ENCODE measurements around the gene EPB41L2.
"Not testable (repeated sequence)": the region's sequence is repeated elsewhere in the genome, so short reads cannot be mapped to it uniquely, and the experiment has no call there.

Gene EPB41L2

DNA sequence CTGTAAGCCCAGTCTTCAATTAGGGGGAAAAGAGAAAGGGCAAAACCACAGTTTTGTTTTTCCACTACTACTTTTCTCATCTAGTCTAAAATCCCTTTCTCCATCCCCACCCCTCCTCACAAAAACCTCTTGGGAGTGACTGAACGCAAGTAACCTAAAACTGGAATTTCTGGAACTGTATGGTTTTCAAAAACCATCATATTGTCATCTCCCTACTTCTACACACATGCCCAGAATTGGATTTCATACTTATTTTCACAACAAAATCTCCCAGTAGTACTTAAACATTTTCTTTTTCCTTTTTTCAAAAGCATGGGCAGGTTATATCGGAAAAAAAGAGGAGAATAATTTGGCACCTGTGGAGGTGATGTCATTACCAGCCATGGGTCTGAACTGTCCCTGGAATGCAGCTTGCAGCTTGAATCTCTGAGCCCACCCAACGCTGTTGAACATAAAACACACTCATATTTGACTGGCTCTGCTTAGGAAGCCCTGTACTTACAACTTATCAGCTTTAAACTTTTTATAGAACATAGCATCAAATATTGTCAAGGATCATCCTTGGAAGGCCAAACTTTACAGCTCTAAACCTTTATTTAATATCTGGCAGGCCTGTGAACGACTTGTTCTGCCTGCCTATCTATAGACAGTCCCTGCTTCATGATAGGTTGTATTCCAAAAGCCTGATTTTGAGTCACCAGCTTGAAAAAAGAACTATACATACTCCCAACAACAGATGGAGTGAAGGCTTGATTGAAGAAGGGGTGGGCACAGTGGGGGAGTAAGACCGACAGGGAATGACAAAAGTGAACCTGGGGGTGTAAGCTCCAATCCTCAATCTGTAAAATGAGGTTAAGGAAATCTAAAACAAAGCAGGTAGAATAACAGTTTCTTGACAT lies 59.3 kb downstream of the EPB41L2 start:
- no peak for DNase-seq (ENCODE audit: low read depth)

DNA sequence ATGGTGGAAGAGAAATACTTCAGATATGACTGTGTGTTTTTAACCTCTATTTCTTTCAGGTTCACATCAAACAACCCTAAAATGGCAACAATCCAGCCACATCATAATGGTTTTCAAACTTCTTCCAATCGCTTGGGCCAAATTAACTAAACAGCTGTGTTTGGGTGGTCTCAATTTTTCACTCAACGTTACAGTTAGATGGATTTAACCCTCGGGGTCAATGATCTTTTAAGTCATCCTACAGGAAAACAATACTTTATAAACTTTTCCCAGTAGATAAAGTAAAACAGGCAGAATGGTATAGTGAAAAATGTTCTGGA lies 60.4 kb downstream of the EPB41L2 start:
- DNase-seq (ENCODE audit: low read depth) = no peak

DNA sequence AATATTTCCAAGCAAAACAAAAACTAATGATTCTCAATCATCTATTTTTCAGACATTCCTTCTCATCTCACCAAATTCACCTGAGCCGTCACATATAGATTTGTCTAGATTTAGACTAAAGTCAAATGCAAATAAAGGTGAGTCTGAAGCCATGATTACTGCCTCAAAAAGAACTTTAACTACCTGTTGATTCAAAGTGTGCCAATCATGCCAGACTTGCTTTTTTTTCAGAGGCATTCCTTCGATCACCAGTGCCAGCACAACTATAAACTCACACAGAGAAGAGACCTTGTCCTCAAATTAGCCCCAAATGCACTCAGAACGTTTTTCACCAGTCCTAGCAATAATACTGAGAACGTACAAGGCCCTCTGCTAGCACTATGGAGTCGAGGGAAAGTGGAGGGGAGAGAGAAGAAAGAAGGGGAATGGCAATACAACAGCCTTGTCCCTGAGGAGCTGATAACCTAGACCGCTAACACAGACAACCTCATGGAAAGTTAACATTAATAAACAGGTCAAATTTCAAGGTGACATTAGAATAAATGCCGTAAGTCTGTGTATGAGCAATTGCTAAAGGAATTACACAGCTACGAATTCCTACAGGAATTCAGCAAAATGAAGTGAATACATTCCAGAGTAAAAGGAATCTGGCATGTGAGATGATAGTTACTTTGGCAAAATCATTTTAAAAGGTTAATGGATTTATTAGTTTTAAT lies 60.9 kb downstream of the EPB41L2 start:
- no peak for DNase-seq (ENCODE audit: low read depth)

DNA sequence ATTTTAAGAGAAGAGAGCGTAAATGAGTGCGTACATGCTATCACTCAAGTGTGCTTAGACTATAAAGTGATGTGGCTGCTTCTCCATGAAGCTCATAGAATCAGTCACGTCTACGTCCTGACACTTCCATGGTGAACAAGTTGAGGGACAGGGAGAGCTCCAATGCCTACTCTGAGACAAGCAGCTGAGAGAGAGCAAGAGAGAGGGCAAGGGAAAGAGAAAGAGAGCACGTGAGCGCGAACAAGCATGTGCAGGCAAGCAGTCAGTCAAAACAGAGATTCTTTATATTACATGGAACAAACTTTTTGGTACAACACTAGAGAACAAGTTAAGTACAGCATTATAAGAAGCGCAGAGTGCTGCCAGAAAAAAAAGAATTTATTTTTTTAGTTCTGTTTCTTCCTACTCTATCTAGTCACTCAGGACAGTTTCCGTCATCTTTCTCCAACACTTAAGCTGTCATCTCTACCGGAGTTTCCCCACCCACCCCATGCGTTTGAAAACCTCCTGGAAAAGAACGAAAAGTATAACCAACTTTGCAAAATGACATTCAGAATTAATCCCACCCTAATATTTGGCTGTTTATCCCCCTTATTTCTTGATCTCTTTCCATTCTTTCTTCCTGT lies 61.8 kb downstream of the EPB41L2 start:
- DNase-seq (ENCODE audit: low read depth) = no peak

DNA sequence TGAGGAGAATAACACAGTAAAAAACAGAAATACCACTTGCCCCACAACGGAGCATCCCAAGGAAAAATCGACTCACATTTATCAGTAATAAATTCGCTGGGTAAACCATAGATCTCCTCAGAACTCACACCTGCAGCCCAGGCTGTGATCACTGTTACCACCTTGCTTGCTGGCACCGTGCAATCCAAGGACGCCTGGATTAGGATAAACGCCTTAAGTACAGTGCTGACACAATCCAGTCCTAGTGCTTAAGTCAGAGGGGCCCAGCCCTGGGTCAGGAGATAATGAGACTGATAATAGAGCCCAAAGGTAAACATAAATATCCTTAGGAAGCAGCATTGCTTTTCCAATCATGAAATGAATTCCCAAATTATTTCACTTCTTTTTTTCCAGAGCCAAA lies 62.5 kb downstream of the EPB41L2 start:
- DNase-seq (ENCODE audit: low read depth) = no peak

DNA sequence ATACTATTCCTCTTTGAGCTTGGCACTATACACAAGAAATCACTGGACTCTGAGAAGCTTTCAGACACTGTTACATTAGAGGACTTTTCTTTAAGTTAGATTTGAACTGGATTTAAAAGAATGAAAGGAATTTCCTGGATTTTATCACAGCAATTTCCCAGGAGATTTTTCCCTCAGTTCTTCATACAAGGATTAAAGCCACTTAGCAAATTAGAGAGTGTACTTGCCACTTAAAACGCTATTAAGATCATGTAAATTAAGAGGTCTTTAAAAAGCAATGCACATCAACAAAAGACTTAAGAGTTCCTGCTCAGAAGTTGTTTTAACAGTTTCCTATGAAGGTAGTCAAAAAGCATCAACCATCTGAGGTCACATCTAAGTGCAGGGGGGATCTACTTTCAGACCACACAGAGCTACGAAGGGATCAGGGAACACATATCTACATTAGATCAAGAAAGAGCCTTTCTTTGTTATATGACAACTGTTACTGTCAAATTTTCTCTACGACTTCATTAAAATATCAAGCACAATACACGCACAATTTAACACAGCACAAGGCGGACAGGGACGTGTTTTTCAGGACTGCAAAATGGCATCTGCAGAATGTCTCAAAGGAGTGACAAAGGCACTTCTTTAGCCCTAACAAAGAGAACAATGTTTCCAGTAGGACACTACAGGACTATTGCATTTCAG lies 65.8 kb downstream of the EPB41L2 start:
- no peak for DNase-seq (ENCODE audit: low read depth)

DNA sequence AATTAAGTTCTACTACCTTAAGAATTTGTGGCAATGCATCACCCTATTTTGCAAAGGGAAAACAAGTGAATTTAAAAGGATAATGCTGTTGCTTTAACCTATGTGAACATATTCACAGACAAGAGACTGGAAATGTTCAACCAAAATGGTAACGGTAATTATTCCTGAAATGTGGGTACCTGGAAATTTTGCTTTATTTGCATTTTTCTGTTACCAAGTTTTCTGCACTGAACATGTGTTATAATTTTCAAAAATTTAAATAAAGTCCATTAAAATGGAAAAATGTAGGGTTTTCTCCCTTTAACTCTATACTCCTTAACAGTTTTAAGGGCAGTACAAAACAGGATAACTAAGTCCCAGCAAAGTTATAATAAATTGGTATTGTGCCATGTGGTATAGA lies 66.4 kb downstream of the EPB41L2 start:
- DNase-seq (ENCODE audit: low read depth) = no peak

DNA sequence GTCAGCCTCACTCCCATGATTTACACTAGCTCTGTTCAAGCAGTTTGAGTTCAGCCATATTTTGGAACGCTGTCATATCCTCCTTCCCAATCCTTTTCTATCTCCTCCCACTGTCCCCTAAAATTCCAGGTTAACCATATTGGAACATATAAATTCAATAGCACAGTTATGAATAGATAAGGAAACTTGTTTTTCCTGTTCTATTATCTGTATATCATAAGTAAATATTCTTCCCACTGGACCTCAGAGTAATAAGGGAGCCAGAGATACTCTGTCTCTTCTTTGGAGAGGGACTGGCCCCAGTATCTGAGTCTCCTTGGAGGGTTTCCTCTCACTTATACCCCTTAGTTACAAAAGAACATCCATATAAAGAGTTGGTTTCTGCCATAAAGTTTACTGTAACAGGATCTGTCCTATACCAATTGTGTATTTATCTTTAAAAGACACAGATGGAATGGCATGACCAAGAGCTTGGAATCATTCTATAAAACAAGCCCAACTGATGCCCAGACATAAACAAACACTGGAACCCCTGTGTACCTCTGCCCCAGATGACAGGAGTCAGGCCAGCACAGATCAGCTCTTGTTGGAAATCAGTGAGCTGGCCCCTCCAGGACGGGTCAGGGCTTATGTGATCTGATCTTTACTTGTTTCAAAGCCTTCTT lies 67.1 kb downstream of the EPB41L2 start:
- no peak for DNase-seq (ENCODE audit: low read depth)

DNA sequence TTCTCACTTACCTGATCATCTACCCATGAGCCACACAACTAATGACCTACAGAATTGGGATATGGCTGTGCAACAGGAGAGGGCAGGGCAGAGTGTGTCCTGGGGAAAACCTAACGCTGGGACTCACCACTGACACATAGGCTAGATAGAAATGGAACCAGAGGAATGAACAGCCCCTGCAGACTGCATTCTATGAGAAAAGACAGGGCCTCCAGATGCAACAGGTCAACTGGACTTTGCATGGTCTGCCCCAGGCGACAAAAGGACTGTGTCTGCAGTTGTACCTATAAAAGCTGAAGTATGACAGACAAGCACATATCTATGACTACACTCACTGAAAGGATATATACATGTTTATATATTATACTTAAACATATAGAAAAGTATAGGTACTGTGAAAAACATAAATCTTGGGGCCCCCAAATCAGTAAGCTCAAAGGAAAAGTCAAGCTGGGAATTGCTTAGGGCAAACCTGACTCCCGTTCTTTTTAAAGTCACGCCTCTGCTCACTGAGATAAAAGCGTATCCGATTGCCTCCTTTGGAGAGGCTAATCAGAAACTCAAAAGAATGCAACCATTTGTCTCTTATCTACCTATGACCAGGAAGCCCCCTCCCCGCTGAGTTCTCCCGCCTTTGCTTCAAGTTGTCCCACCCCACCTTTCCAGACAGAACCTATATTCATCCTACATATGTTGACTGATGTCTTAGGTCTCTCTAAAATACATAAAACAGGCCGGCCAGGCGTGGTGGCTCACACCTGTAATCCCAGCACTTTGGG lies 68.5 kb downstream of the EPB41L2 start:
- DNase-seq (ENCODE audit: low read depth) = no peak

DNA sequence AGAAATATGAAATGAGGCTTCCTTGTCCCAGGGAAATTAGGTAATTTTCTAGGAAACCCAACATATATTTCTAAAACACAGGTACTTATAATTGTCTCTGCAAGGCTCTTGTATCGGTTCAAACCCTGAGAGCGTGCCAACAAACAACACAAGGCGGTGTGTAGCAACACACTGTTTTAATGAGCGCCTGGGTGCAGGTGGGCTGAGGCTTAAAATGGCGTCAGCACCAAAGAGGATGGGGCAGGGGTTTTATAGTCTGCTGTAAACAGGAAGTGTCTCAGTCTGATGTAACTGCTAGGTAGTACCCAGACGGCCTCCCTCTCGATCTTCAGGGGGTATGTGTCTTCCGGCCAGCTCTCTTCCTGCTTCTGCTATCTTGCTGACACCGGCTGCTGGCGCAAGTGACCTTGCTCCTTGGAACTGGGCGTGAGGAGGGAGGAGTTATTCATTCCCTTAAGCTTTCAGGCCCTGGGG lies 69.7 kb downstream of the EPB41L2 start:
- DNase-seq (ENCODE audit: low read depth) = no peak

DNA sequence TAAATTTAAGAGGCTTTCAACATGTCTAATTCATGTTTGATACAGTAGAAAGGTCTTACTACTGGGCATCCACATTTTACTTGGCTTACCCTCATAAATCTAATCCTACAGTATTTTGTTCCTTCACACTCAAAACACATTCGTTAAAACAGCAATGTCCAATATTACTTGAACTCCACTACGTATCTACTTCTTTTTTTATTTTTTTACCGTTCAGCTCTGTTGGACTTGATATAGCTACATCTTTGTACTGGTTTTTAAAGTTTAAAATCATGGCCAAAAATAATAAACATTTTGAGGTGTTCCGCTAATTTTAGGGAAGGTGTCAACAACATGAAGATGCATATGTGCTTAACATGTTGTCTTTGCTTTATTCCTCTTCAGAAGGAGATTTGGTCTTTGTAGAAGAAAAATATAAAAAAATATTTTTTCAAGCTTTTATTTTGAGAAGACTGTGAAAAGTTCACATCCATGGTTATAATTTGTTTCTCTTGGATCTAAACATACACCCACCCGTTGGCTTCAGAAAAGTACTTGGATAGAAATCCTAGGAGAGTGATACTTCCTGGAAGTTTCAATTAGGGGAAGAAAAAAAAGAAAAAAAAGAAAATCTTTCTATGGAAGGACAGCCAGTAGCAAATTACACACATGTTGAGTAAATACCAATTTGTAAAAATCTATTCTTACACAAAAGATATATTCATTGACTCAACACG lies 71.5 kb downstream of the EPB41L2 start:
- DNase-seq (ENCODE audit: low read depth) = no peak

DNA sequence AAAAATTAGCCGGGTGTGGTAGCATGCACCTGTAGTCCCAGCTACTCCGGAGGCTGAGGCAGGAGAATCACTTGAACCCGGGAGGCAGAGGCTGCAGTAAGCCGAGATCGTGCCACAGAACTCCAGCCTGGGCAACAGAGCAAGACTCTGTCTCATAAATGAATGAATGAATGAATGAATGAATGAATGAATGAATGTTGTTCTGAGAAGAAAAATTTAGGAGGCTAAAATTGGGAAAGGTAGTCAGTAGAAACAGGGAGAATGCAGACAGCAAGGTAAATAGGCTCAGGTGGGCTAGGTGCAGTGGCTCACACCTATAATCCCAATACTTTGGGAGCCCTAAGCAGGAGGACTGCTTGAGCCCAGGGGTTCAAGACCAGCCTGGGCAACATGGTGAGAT lies 75.5 kb downstream of the EPB41L2 start:
- DNase-seq (ENCODE audit: low read depth) = not testable (repeated sequence)

DNA sequence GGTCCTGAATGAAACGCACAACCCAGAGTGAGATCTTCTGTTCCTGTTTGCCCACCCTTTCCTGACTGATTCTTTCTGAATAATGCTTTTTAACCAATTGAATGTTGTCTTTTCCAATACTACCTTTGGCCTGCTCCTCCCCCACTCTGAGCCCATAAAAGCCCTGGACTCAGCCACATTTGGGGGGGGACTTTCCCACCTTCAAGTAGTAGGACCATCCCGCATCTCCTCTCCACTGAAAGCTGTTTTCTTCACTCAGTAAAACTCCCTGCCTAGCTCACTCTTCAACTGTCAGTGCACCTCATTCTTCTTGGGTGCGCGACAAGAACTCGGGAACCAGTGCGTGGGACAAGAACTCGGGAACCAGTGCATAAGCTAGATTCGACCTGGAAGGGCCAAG lies 77.9 kb downstream of the EPB41L2 start:
- no peak for DNase-seq (ENCODE audit: low read depth)

DNA sequence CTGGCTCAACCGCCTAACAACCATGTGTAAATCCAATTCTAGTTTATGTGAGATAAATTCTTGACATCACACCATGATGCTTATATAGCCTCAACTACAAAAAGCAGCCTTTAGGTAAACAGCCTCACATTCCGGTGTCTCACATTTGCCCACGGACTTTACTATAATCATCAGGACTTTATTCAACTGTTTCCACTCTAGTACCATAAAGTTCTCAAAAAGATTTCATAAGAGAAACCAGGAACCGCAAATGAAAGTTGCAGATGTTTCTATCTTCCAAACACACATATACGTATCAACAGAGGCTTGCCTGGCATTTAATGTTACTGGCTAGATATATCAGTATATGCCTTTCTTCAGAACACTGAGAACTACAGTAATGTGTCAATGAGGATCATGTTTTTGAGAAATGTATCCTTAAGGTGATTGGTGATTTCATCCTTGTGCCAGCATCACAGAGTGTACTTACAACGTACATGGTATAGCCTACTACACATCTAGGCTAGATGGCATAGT lies 80.0 kb downstream of the EPB41L2 start:
- no peak for DNase-seq (ENCODE audit: low read depth)

DNA sequence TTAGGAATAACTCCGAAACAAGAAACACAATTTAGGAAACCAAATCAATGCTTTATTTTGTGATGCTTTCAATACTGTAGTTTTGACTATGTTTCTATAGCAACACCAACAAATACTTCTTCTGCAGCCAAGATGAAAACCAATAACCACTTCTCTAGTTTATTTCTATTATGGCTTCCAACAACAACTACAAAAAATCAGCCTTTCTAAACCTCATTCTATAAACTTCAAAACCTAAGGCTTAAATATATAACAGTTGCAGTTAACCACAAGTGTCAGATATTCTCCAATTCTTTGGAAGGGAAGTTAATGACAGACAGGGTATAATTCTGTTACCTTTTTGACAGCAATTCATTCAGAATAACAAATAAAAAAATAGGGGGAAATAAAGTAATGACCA lies 80.9 kb downstream of the EPB41L2 start:
- DNase-seq (ENCODE audit: low read depth) = no peak

DNA sequence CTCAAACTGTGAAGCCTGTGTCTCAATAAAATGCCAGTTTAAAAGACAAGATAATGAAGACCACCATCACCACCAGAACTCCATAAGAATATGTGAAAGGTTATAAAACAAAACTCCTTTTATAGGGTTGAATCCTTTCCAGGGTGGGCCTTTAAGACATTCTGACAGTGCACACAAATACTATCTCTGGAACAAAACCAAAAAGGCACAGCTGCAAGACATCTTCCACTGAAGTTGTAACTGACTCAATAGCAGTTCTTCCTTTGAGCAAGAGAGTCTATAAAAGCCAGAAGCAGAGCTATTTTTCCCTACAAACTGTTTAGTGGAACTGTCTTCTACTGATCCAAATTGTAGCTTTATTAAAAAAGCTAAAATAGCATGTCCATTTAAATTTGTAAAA lies 81.6 kb downstream of the EPB41L2 start:
- DNase-seq (ENCODE audit: low read depth) = no peak

DNA sequence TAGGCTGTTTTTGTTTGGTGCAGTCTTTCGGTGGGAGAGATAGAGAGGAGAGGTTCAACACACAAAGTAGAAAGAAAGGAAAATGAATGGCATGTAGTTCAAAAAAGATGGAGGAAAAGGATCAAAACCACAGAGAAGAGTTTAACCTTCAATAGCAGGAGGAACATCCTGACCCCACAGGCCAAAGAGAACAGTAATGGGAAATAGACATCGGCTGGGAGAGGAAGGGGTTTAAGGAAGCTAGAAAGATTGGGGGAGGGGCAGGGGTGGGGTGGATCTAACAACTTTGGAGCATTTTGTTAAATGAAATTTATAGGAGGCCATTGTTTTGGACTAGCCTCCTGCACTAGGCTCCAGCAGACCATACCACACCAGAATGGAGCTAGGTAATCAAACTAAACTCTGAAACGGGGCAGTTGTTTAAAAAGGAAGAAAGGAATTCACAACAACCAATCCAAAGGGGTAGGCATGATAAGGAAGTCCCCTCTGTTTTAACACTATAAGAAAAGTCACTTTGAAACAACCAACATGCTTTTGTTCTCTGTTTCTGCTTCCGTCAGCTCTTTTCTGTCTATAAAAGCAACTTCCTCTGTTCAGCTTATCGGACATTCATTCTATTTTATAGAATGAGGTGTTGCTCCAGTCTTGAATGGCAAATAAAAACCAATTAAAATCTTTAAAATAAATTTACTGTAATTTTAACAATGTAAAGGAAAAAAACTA lies 82.6 kb downstream of the EPB41L2 start:
- DNase-seq (ENCODE audit: low read depth) = no peak

DNA sequence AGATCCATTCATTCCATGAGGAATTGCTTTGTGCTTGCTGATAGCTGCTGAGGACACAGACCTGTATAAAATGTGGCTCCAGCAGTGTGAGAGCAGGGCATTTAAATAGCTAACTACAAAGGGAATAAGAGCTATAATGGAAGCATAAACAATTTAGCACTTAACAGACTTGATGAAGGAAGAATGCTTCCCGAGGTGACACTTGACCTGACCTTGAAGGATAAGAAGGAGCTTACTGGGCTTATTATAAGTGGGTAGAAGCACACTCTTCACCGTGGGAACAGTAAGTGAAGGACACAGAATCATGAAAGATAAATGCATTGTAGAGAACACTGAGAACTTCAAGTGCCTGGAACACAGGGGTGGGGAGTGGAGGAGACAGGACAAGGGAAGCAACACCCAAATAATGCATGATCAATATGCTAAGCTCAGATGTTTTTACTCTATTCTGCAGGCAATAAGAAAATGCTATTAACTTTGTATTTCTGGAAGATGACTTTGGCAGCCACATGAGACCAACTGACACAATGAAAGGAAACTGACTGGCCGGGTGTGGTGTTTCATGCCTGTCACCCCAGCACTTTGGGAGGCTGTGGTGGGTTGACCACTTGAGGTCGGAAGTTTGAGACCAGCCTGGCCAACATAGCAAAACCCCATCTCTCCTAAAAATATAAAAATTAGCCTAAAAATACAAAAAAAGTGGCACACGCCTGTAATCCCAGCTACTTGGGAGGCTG lies 84.2 kb downstream of the EPB41L2 start:
- no peak for DNase-seq (ENCODE audit: low read depth)

DNA sequence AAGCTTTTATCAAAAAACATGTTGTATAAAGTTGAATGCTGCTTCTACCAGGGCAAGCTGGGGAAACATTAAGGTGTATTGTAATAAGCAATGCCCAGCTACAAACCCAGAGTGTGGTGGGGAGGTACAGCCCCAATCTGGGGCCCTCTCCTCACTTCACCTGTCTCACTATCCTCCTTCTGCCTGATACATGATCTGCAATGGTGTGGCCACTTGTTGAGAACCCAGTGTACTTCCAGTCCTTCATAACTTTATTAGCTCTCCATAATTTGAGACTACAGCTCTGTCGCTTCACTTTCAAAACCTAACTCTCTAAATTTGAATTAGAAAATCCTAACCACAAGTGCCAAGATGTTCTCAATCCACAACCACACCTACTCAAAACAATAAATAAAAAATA lies 84.9 kb downstream of the EPB41L2 start:
- no peak for DNase-seq (ENCODE audit: low read depth)

All from stimulated activated CD8-positive, alpha-beta memory T cell treated with anti-CD3 and anti-CD28 coated beads, Interleukin-4, amount 100 ng/mL, for 24 hours (primary cell).